Measurements from ENCODE around the gene ACE2.

GRCh38 chrX:15600049-15600448 is 711 bp downstream of the ACE2 start:
- TF ChIP-seq POLR2A (IDR thresholded peaks at IDR 0.05) (no peak), EP300 (IDR thresholded peaks at IDR 0.05) (no peak)
- TF ChIP-seq, protein P1, sequence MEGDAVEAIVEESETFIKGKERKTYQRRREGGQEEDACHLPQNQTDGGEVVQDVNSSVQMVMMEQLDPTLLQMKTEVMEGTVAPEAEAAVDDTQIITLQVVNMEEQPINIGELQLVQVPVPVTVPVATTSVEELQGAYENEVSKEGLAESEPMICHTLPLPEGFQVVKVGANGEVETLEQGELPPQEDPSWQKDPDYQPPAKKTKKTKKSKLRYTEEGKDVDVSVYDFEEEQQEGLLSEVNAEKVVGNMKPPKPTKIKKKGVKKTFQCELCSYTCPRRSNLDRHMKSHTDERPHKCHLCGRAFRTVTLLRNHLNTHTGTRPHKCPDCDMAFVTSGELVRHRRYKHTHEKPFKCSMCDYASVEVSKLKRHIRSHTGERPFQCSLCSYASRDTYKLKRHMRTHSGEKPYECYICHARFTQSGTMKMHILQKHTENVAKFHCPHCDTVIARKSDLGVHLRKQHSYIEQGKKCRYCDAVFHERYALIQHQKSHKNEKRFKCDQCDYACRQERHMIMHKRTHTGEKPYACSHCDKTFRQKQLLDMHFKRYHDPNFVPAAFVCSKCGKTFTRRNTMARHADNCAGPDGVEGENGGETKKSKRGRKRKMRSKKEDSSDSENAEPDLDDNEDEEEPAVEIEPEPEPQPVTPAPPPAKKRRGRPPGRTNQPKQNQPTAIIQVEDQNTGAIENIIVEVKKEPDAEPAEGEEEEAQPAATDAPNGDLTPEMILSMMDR (IDR thresholded peaks at IDR 0.05): no peak

All from suprapubic skin (tissue), 3 donors.